IMR-90 (cell line): ENCODE data around the gene EGFL7. TPM values are rescaled to one million over a fixed set of nuclear protein-coding genes. Genes with fewer than 3 reads are reported as not detected.

Experiments used
- ATAC-seq: fragments of 200-7000 bp; cut with Tn5 transposase; 2 replicates; pipeline ENCODE4 v1.9.1; 2020; ENCODE audit warnings: low read depth, mild to moderate bottlenecking, moderate library complexity
- BruUV-seq: library from RNA; stranded (reverse); fragments of 400-500 nt; replicated peaks from 2 replicates; lab custom pipeline; 2021; lab: Mats Ljungman, UMichigan
- CTCF ChIA-PET: fragments of 300-600 bp; formaldehyde crosslinking; extraction: SDS; loops from one replicate; lab custom pipeline; 2021; ENCODE audit warnings: antibody characterized with exemption; lab: Yijun Ruan, JAX
- POLR2A ChIA-PET: fragments of 300-600 bp; sonication (Branson Sonifier 250); formaldehyde crosslinking; loops from one replicate; lab custom pipeline; 2022; ENCODE audit warnings: antibody characterized with exemption; ENCODE audit not compliant: unreplicated experiment; lab: Charles Lee
- DNase-seq: peaks from one replicate; pipeline ENCODE4 v3.0.0; 2013
- H2AFZ ChIP-seq: replicated peaks from 2 replicates; pipeline ENCODE3; 2013; ENCODE audit warnings: low read length, mild to moderate bottlenecking; ENCODE audit not compliant: poor library complexity
- H2AK5ac ChIP-seq: 2 replicates; pipeline ENCODE4 v1.6.1; 2013; ENCODE audit warnings: low read depth, low read length, inconsistent platforms
- H2AK9ac ChIP-seq: replicated peaks from 2 replicates; pipeline ENCODE3; 2013; ENCODE audit warnings: mild to moderate bottlenecking, low read depth, low read length, moderate library complexity; ENCODE audit not compliant: poor library complexity
- H2BK120ac ChIP-seq: 2 replicates; pipeline ENCODE4 v1.6.1; 2013; ENCODE audit warnings: low read depth, low read length, inconsistent platforms
- H2BK15ac ChIP-seq: 3 replicates; pipeline ENCODE4 v1.6.1; 2013; ENCODE audit warnings: low read depth, low read length, inconsistent platforms
- H2BK20ac ChIP-seq: 2 replicates; pipeline ENCODE4 v1.6.1; 2013; ENCODE audit warnings: low read depth, mild to moderate bottlenecking, inconsistent platforms, low read length, moderate library complexity
- H2BK5ac ChIP-seq: 2 replicates; pipeline ENCODE4 v1.6.1; 2013; ENCODE audit warnings: mild to moderate bottlenecking, low read depth, low read length, inconsistent platforms; ENCODE audit not compliant: poor library complexity, severe bottlenecking
- H3K14ac ChIP-seq: replicated peaks from 2 replicates; pipeline ENCODE4 v1.6.1; 2013; ENCODE audit warnings: low read depth, low read length, inconsistent platforms
- H3K18ac ChIP-seq: 2 replicates; pipeline ENCODE4 v1.6.1; 2013; ENCODE audit warnings: low read depth, low read length, control low read depth
- H3K23ac ChIP-seq: 2 replicates; pipeline ENCODE4 v1.6.1; 2013; ENCODE audit warnings: low read depth, low read length, inconsistent platforms
- H3K27ac ChIP-seq: 2 replicates; pipeline ENCODE4 v1.5.1; 2013; ENCODE audit warnings: mild to moderate bottlenecking, control low read depth, low read length; ENCODE audit not compliant: insufficient read depth
- H3K27me3 ChIP-seq: 2 replicates; pipeline ENCODE4 v1.6.1; 2013; ENCODE audit warnings: low read length; ENCODE audit not compliant: control insufficient read depth, insufficient read depth
- H3K36me3 ChIP-seq: 2 replicates; pipeline ENCODE4 v1.6.1; 2013; ENCODE audit warnings: low read length, mixed read lengths; ENCODE audit not compliant: control insufficient read depth, insufficient read depth
- H3K4ac ChIP-seq: 2 replicates; pipeline ENCODE4 v1.6.1; 2013; ENCODE audit warnings: low read depth, low read length, inconsistent platforms
- H3K4me1 ChIP-seq: 2 replicates; pipeline ENCODE4 v1.6.1; 2013; ENCODE audit warnings: low read length, mixed read lengths; ENCODE audit not compliant: control insufficient read depth, insufficient read depth
- H3K4me2 ChIP-seq: 2 replicates; pipeline ENCODE4 v1.6.1; 2013; ENCODE audit warnings: low read depth, mild to moderate bottlenecking, control low read depth, low read length, moderate library complexity
- H3K4me3 ChIP-seq: 2 replicates; pipeline ENCODE4 v1.5.1; 2013; ENCODE audit warnings: low read depth, mild to moderate bottlenecking, control low read depth, low read length, moderate library complexity; ENCODE audit not compliant: insufficient read depth
- H3K56ac ChIP-seq: 2 replicates; pipeline ENCODE4 v1.6.1; 2013; ENCODE audit warnings: low read length, inconsistent platforms; ENCODE audit not compliant: insufficient read depth; ENCODE audit errors: extremely low read depth
- H3K79me1 ChIP-seq, 2 experiments: 2 replicates each; pipeline ENCODE4 v1.6.1; 2013; ENCODE audit warnings: low read length in 2 of 2, inconsistent platforms in 1 of 2, low read depth in 1 of 2
- H3K9ac ChIP-seq: 2 replicates; pipeline ENCODE4 v1.6.1; 2013; ENCODE audit warnings: low read depth, low read length, control low read depth
- H3K9me1 ChIP-seq: 2 replicates; pipeline ENCODE4 v1.6.1; 2013; ENCODE audit warnings: low read length, inconsistent platforms; ENCODE audit not compliant: insufficient read depth
- H3K9me3 ChIP-seq: 2 replicates; pipeline ENCODE4 v1.6.1; 2013; ENCODE audit warnings: low read length; ENCODE audit not compliant: control insufficient read depth, insufficient read depth
- H4K20me1 ChIP-seq: 2 replicates; pipeline ENCODE4 v1.6.1; 2013; ENCODE audit warnings: low read length, inconsistent platforms; ENCODE audit not compliant: insufficient read depth
- H4K5ac ChIP-seq: 2 replicates; pipeline ENCODE4 v1.6.1; 2013; ENCODE audit warnings: mild to moderate bottlenecking, low read depth, low read length, control low read depth
- H4K8ac ChIP-seq, 2 experiments: 2 replicates each; pipeline ENCODE4 v1.6.1; 2013; ENCODE audit warnings: low read depth in 2 of 2, low read length in 2 of 2, control low read depth in 1 of 2, inconsistent platforms in 1 of 2
- H4K91ac ChIP-seq: 2 replicates; pipeline ENCODE4 v1.6.1; 2013; ENCODE audit warnings: low read depth, low read length, inconsistent platforms; ENCODE audit not compliant: insufficient read depth
- BHLHE40 ChIP-seq: fragments of 150-350 bp; IDR thresholded peaks from 2 replicates; pipeline ENCODE4 v1.6.1; 2016; ENCODE audit warnings: mild to moderate bottlenecking, low read depth, low read length
- CEBPB ChIP-seq: IDR thresholded peaks from 2 replicates; pipeline ENCODE4 v1.6.1; 2012; ENCODE audit warnings: low read depth, low read length, improper control_type of control experiment
- CHD1 ChIP-seq: IDR thresholded peaks from 2 replicates; pipeline ENCODE4 v1.6.1; 2012; ENCODE audit warnings: low read depth, low read length, improper control_type of control experiment
- CTCF ChIP-seq: conservative IDR thresholded peaks from 2 replicates; pipeline ENCODE4 v1.5.1; 2012; ENCODE audit warnings: mild to moderate bottlenecking, low read depth, low read length, improper control_type of control experiment
- ELK1 ChIP-seq: fragments of 150-350 bp; IDR thresholded peaks from 2 replicates; pipeline ENCODE4 v1.6.1; 2016; ENCODE audit warnings: low read depth, mild to moderate bottlenecking, low read length, moderate library complexity, borderline replicate concordance
- MAFK ChIP-seq: IDR thresholded peaks from 2 replicates; pipeline ENCODE4 v1.6.1; 2012; ENCODE audit warnings: low read depth, low read length, improper control_type of control experiment
- MAZ ChIP-seq: IDR thresholded peaks from 2 replicates; pipeline ENCODE4 v1.6.1; 2012; ENCODE audit warnings: low read depth, mild to moderate bottlenecking, low read length, improper control_type of control experiment, moderate library complexity, borderline replicate concordance
- MXI1 ChIP-seq: IDR thresholded peaks from 2 replicates; pipeline ENCODE4 v1.6.1; 2012; ENCODE audit warnings: low read depth, mild to moderate bottlenecking, low read length, moderate library complexity, borderline replicate concordance
- NFE2L2 ChIP-seq: fragments of 150-350 bp; IDR thresholded peaks from 2 replicates; pipeline ENCODE4 v1.6.1; 2016; ENCODE audit warnings: low read depth, mild to moderate bottlenecking, low read length
- POLR2A ChIP-seq: IDR thresholded peaks from 2 replicates; pipeline ENCODE4 v1.6.1; 2012; ENCODE audit warnings: mild to moderate bottlenecking, low read depth, low read length
- RAD21 ChIP-seq: IDR thresholded peaks from 2 replicates; pipeline ENCODE4 v1.6.1; 2012; ENCODE audit warnings: low read length, improper control_type of control experiment
- RFX5 ChIP-seq: IDR thresholded peaks from 2 replicates; pipeline ENCODE4 v1.8.0; 2012; ENCODE audit warnings: low read depth, mild to moderate bottlenecking, low read length, moderate library complexity
- SMC3 ChIP-seq: fragments of 150-350 bp; IDR thresholded peaks from 2 replicates; pipeline ENCODE4 v1.6.1; 2016; ENCODE audit warnings: low read depth, mild to moderate bottlenecking, antibody characterized with exemption, low read length, moderate library complexity
- USF2 ChIP-seq: fragments of 150-350 bp; IDR thresholded peaks from 2 replicates; pipeline ENCODE4 v1.6.1; 2017; ENCODE audit warnings: mild to moderate bottlenecking, antibody characterized with exemption, low read length, low read depth
- WGBS, 2 experiments: methylation state at CpG; one replicate each; pipeline versions ENCODE4 v1.1.5 to v1.1.7; 2013; ENCODE audit warnings: missing lambda C conversion rate in 2 of 2; ENCODE audit not compliant: insufficient read length in 1 of 2; ENCODE audit errors: extremely low coverage in 2 of 2; 5-methylcytosine and 5-hydroxymethylcytosine counted together
- dilution Hi-C: fragments of 300-500 bp; cut with HindIII; formaldehyde crosslinking; loops from one replicate; pipeline ENCODE4 v1.14.3; 2018; ENCODE audit warnings: low sequenced_read_pairs; ENCODE audit not compliant: unreplicated experiment
- in situ Hi-C: fragments of 300-500 bp; cut with MboI; formaldehyde crosslinking; loops from 3 replicates; pipeline ENCODE4 v1.14.3; 2019; ENCODE audit warnings: low sequenced_read_pairs, inconsistent platforms, mixed read lengths
- intact Hi-C: fragments of 100-400 bp; cut with micrococcal nuclease; formaldehyde crosslinking; loops from 2 replicates; pipeline ENCODE4 v1.10.0; 2022
- polyA plus RNA-seq, 3 experiments: library from polyadenylated mRNA; depleted of rRNA; stranded (reverse); fragments of >200 nt; gene quantifications; 2 replicates each; pipeline ENCODE4 v1.2.3, GENCODE V29; 2012; ENCODE audit warnings: low replicate concordance in 1 of 3
- total RNA-seq: library from RNA; depleted of rRNA; stranded (reverse); fragments of >200 nt; gene quantifications from 2 replicates; pipeline ENCODE4 v1.2.3, GENCODE V29; 2012

Gene EGFL7
- total and polyA plus RNA-seq, 2 of the 4 experiments (the other 2 are of a cell fraction), result 2.2 to 10.4 TPM

- WGBS, 2 experiments, result 79% methylated on average over 7 of the region's 20 CpGs; no CpG with 5 or more reads in 1 of the 2 experiments
- Histone ChIP-seq H3K4me3 (no peak overlapping the region), H4K20me1 (peaks cover 37% of the 10 kb centered on the region), H3K14ac (no peak overlapping the region), H3K9me3 (no peaks in the 10 kb centered on the region), H4K8ac (no peak overlapping the region), H3K4me1 (peaks cover 10% of the 10 kb centered on the region), H3K9me1 (0 out of 2 replicates have a peak, but pooled peaks cover 3% of the 10 kb centered on the region), H3K18ac (no peak overlapping the region), H3K79me1 (peaks cover 0 to 11% of the 10 kb centered on the region in 2 experiments; a peak in 2 of 4 replicates), H4K5ac (no peak overlapping the region), H3K36me3 (peaks cover 23% of the 10 kb centered on the region), H3K9ac (no peak overlapping the region), H3K4ac (no peak overlapping the region), H4K91ac (no peak overlapping the region), H3K27me3 (0 out of 2 replicates have a peak, but pooled peaks cover 2% of the 10 kb centered on the region), H3K23ac (no peak overlapping the region), H3K56ac (no peak overlapping the region), H2AFZ (no peak overlapping the region), H3K27ac (no peak overlapping the region), H3K4me2 (no peak overlapping the region), H2AK9ac (no peak overlapping the region), H2BK5ac (no peak overlapping the region), H2BK20ac (no peak overlapping the region), H2BK15ac (no peak overlapping the region), H2AK5ac (no peak overlapping the region), H2BK120ac (no peak overlapping the region)
- intact Hi-C loops, result no loop called here
- POLR2A ChIA-PET, result no interaction called here
- DNase-seq (no peak), ATAC-seq (no peak)
- in situ Hi-C loops, result no loop called here
- CTCF ChIA-PET, result no interaction called here
- dilution Hi-C loops, result no loop called here
- TF ChIP-seq RAD21 (no peak), CEBPB (no peak), NFE2L2 (no peak), MAZ (no peak), CTCF (no peak), SMC3 (no peak), BHLHE40 (no peak), MXI1 (no peak), POLR2A (no peak), CHD1 (no peak), MAFK (no peak), USF2 (no peak), ELK1 (no peak), RFX5 (no peak)
- no TSS peak for BruUV-seq
Observed at GRCh38 chr9:136718345-136719194, 55.9 kb downstream of the EGFL7 start.
